Progenitor cell of endocrine pancreas (in vitro differentiated cells): ENCODE results near the gene FCHSD2. TPM values are rescaled to one million over a fixed set of nuclear protein-coding genes. Genes with fewer than 3 reads are reported as not detected.

ENCODE experiments used
- DNase-seq: peaks from one replicate; pipeline ENCODE4 v3.0.0; 2021; ENCODE audit warnings: low spot score; ENCODE audit not compliant: unreplicated experiment
- H3K27ac Mint-ChIP-seq: 2 replicates; pipeline ENCODE4 v1.8.0; 2021; ENCODE audit warnings: mild to moderate bottlenecking, moderate library complexity, mixed read lengths
- H3K27me3 Mint-ChIP-seq: 2 replicates; pipeline ENCODE4 v1.8.0; 2021; ENCODE audit warnings: mixed read lengths
- H3K36me3 Mint-ChIP-seq: 2 replicates; pipeline ENCODE4 v1.8.0; 2022; ENCODE audit warnings: mixed read lengths; ENCODE audit not compliant: insufficient read depth
- H3K4me1 Mint-ChIP-seq: 2 replicates; pipeline ENCODE4 v1.8.0; 2021; ENCODE audit warnings: low read depth, mixed read lengths
- H3K4me3 Mint-ChIP-seq: 2 replicates; pipeline ENCODE4 v1.8.0; 2021; ENCODE audit warnings: low read depth, mild to moderate bottlenecking, moderate library complexity, mixed read lengths
- H3K9me3 Mint-ChIP-seq: 2 replicates; pipeline ENCODE4 v1.8.0; 2021; ENCODE audit warnings: low read depth, mixed read lengths
- total RNA-seq: library from RNA; stranded (reverse); gene quantifications from 2 replicates; pipeline ENCODE4 v1.2.1, GENCODE V29; 2021
- TF ChIP-seq, protein P1 (sequence below): fragments of 200-600 bp; sonication (generic); IDR thresholded peaks from one replicate; pipeline ENCODE4 v1.5.0; 2021; ENCODE audit warnings: antibody characterized with exemption, mild to moderate bottlenecking; ENCODE audit not compliant: unreplicated experiment

Gene FCHSD2
- total RNA-seq, 1 donor from 2014 or later, result 35.4 TPM

- peaks cover 3% of the 10 kb centered on the region for H3K36me3 Mint-ChIP-seq
- TF ChIP-seq, protein P1, sequence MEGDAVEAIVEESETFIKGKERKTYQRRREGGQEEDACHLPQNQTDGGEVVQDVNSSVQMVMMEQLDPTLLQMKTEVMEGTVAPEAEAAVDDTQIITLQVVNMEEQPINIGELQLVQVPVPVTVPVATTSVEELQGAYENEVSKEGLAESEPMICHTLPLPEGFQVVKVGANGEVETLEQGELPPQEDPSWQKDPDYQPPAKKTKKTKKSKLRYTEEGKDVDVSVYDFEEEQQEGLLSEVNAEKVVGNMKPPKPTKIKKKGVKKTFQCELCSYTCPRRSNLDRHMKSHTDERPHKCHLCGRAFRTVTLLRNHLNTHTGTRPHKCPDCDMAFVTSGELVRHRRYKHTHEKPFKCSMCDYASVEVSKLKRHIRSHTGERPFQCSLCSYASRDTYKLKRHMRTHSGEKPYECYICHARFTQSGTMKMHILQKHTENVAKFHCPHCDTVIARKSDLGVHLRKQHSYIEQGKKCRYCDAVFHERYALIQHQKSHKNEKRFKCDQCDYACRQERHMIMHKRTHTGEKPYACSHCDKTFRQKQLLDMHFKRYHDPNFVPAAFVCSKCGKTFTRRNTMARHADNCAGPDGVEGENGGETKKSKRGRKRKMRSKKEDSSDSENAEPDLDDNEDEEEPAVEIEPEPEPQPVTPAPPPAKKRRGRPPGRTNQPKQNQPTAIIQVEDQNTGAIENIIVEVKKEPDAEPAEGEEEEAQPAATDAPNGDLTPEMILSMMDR, result no peak
- no peak for DNase-seq
- H3K27ac Mint-ChIP-seq, result no peak overlapping the region
- no peak overlapping the region for H3K4me3 Mint-ChIP-seq
- no peaks in the 10 kb centered on the region for H3K27me3 Mint-ChIP-seq
- H3K4me1 Mint-ChIP-seq, result no peaks in the 10 kb centered on the region
- H3K9me3 Mint-ChIP-seq, result peaks cover 4% of the 10 kb centered on the region
Measured at GRCh38 chr11:72959998-72960731, 182.0 kb downstream of the FCHSD2 start.

GRCh38 chr11:72958791-72959190, 183.3 kb downstream of the FCHSD2 start:
- Mint-ChIP-seq H3K36me3 (peaks cover 3% of the 10 kb centered on the region), H3K4me3 (no peak overlapping the region), H3K9me3 (peaks cover 4% of the 10 kb centered on the region), H3K27ac (no peak overlapping the region), H3K4me1 (no peaks in the 10 kb centered on the region), H3K27me3 (no peaks in the 10 kb centered on the region)
- TF ChIP-seq, protein P1, result no peak
- DNase-seq, result no peak

DNA sequence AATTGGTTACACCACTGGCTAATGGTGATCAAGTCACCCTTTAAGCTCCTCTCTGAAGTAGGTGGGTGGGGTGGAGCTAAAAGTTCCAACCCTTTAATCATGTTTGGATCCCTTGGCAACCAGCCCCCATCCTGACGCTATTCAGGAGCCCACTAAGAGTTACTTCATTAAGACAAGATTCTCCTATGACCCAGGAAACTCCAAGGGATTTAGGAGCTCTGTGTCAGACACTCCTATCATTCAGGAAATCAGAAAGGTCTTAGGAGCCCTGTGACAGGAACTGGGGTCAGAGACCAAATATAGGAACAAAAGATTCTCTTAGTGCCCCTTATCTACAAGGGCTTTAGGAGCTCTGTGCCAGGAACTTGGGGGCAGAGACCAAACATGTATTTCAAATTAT, 186.7 kb downstream of the FCHSD2 start:
- Mint-ChIP-seq H3K36me3 (peaks cover 2% of the 10 kb centered on the region), H3K9me3 (peaks cover 4% of the 10 kb centered on the region), H3K4me3 (no peak overlapping the region), H3K27ac (no peak overlapping the region), H3K27me3 (no peaks in the 10 kb centered on the region), H3K4me1 (no peaks in the 10 kb centered on the region)
- TF ChIP-seq, protein P1, result no peak
- DNase-seq, result no peak

DNA sequence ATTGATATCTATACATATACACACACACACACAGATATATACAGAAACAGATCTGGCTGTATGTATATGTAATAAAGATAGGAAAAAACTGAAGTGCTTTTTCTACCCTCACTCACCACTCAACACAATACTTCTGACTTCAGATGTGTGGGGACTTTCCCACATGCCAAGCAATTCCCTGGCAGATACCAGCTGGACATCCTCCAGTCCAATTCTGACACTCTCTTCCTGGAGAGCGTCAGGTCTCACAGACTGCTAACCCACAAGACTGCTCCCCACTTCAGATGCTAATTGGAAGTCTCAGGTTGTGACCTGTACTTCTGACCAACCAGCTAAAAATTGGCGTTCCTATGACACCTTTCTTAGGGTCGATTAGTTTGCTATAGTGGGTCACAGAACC, 187.3 kb downstream of the FCHSD2 start:
- Mint-ChIP-seq H3K4me1 (no peaks in the 10 kb centered on the region), H3K4me3 (no peak overlapping the region), H3K27me3 (no peaks in the 10 kb centered on the region), H3K9me3 (peaks cover 4% of the 10 kb centered on the region), H3K36me3 (peaks cover 2% of the 10 kb centered on the region), H3K27ac (no peak overlapping the region)
- TF ChIP-seq, protein P1, result no peak
- DNase-seq, result no peak

DNA sequence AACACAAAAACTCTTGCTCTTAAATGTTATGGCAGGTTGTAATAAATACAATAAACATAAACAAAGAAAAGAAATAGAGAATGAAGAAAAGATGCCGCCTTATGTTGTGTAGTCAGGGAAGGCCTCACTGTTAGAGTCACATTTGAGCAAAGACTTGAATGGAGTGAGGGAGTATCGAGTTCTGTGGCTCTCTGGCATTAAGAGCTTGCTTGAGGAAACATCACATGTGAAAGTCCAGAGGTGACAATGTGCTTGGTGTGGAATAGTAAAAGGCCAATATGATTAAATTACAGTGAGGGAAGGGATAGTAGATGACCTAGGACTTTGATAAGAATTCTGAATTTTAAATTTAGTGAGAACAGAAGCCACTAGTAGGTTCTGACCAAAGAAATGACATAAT, 188.5 kb downstream of the FCHSD2 start:
- Mint-ChIP-seq H3K4me3 (no peak overlapping the region), H3K36me3 (peaks cover 4% of the 10 kb centered on the region), H3K27ac (no peak overlapping the region), H3K9me3 (peaks cover 4% of the 10 kb centered on the region), H3K27me3 (no peaks in the 10 kb centered on the region), H3K4me1 (no peaks in the 10 kb centered on the region)
- TF ChIP-seq, protein P1, result no peak
- DNase-seq, result no peak
